GM18517 (cell line): Measurements from ENCODE around the gene PTCD3.

Source experiments
- ATAC-seq: cut with Tn5 transposase; IDR thresholded peaks from one replicate; pipeline ENCODE4 v1.9.1; 2021; ENCODE audit warnings: mild to moderate bottlenecking, moderate library complexity; ENCODE audit not compliant: unreplicated experiment

The PTCD3 gene

GRCh38 chr2:86081724-86082123 lies 24.3 kb upstream of the PTCD3 start:
- no peak for ATAC-seq

GRCh38 chr2:86082756-86083155 lies 23.3 kb upstream of the PTCD3 start:
- ATAC-seq, result no peak

GRCh38 chr2:86087936-86088850 lies 17.8 kb upstream of the PTCD3 start:
- no peak for ATAC-seq

GRCh38 chr2:86094229-86094628 lies 11.8 kb upstream of the PTCD3 start:
- no peak for ATAC-seq

GRCh38 chr2:86097114-86097896 lies 8.7 kb upstream of the PTCD3 start:
- no peak for ATAC-seq

GRCh38 chr2:86097913-86098312 lies 8.1 kb upstream of the PTCD3 start:
- no peak for ATAC-seq

- no peak for ATAC-seq
Measured at GRCh38 chr2:86102157-86102556, 3.9 kb upstream of the PTCD3 start.

- ATAC-seq, result peak; percentile 68
Measured at GRCh38 chr2:86105252-86105968, 625 bp upstream of the PTCD3 start, which contains the start of gene POLR1A. Gene POLR1A (minus strand): TSS chr2:86105886. CDS start chr2:86105776, 110 bp downstream.

GRCh38 chr2:86107031-86107430 lies 996 bp downstream of the PTCD3 start:
- no peak for ATAC-seq

- no peak for ATAC-seq
Measured at GRCh38 chr2:86118130-86118529, 12.1 kb downstream of the PTCD3 start.

GRCh38 chr2:86123328-86123925 lies 17.4 kb downstream of the PTCD3 start:
- ATAC-seq, result no peak

- ATAC-seq, result no peak
Measured at GRCh38 chr2:86124683-86125082, 18.6 kb downstream of the PTCD3 start.

- ATAC-seq, result no peak
Measured at GRCh38 chr2:86134709-86135108, 28.7 kb downstream of the PTCD3 start.

GRCh38 chr2:86135653-86136052 lies 29.6 kb downstream of the PTCD3 start:
- ATAC-seq, result no peak

GRCh38 chr2:86136141-86136540 lies 30.1 kb downstream of the PTCD3 start:
- ATAC-seq, result no peak

- ATAC-seq, result no peak
Measured at GRCh38 chr2:86138736-86139625, 32.9 kb downstream of the PTCD3 start.

- ATAC-seq, result no peak
Measured at GRCh38 chr2:86139981-86140380, 33.9 kb downstream of the PTCD3 start.

- no peak for ATAC-seq
Measured at GRCh38 chr2:86140969-86141392, 34.9 kb downstream of the PTCD3 start.

- ATAC-seq, result no peak
Measured at GRCh38 chr2:86142436-86143257, 36.6 kb downstream of the PTCD3 start.
